HG02763 (cell line): ENCODE results near the gene TP53I11.

Source experiments
- ATAC-seq: cut with Tn5 transposase; IDR thresholded peaks from one replicate; pipeline ENCODE4 v1.9.1; 2021; ENCODE audit warnings: mild to moderate bottlenecking, moderate library complexity; ENCODE audit not compliant: unreplicated experiment

The TP53I11 gene

GRCh38 chr11:44979543-44980399 is 29.1 kb upstream of the TP53I11 start:
- no peak for ATAC-seq

GRCh38 chr11:44978961-44979331 is 28.3 kb upstream of the TP53I11 start:
- no peak for ATAC-seq

- no peak for ATAC-seq
These were observed 27.7 kb upstream of the TP53I11 start for GRCh38 chr11:44978274-44978960.

- ATAC-seq, result no peak
These were observed 26.9 kb upstream of the TP53I11 start for GRCh38 chr11:44977493-44977984.

- no peak for ATAC-seq
These were observed 25.9 kb upstream of the TP53I11 start for GRCh38 chr11:44976576-44976975.

GRCh38 chr11:44974402-44975000 is 23.8 kb upstream of the TP53I11 start:
- no peak for ATAC-seq

GRCh38 chr11:44973632-44974401 is 23.1 kb upstream of the TP53I11 start:
- ATAC-seq, result no peak

GRCh38 chr11:44972746-44973435 is 22.2 kb upstream of the TP53I11 start:
- ATAC-seq, result no peak

GRCh38 chr11:44971185-44971584 is 20.5 kb upstream of the TP53I11 start:
- no peak for ATAC-seq

GRCh38 chr11:44970293-44970692 is 19.6 kb upstream of the TP53I11 start:
- no peak for ATAC-seq

GRCh38 chr11:44969651-44970252 is 19.1 kb upstream of the TP53I11 start:
- ATAC-seq, result no peak

- ATAC-seq, result no peak
These were observed 17.8 kb upstream of the TP53I11 start for GRCh38 chr11:44968510-44968909.

- no peak for ATAC-seq
These were observed 17.3 kb upstream of the TP53I11 start for GRCh38 chr11:44967930-44968496.

GRCh38 chr11:44966694-44967093 is 16.0 kb upstream of the TP53I11 start:
- ATAC-seq, result no peak

- ATAC-seq, result no peak
These were observed 14.0 kb upstream of the TP53I11 start for GRCh38 chr11:44964526-44965209.

GRCh38 chr11:44963948-44964347 is 13.3 kb upstream of the TP53I11 start:
- ATAC-seq, result no peak

GRCh38 chr11:44963136-44963535 is 12.5 kb upstream of the TP53I11 start:
- no peak for ATAC-seq

- no peak for ATAC-seq
These were observed 11.8 kb upstream of the TP53I11 start for GRCh38 chr11:44962464-44962863.

- ATAC-seq, result no peak
These were observed 9.6 kb upstream of the TP53I11 start for GRCh38 chr11:44960200-44960845.
